ENCODE data around the gene TYW1.
A peak's percentile ranks its signal among the peaks of the same experiment; 100 is the strongest.
"Not testable (repeated sequence)": the region's sequence is repeated elsewhere in the genome, so short reads cannot be mapped to it uniquely, and the experiment has no call there.

Gene TYW1

GRCh38 chr7:67135617-67136486 is 139.2 kb downstream of the TYW1 start:
- DNase-seq = not testable (repeated sequence)

- not testable (repeated sequence) for DNase-seq
These were observed 140.9 kb downstream of the TYW1 start for GRCh38 chr7:67137489-67137888.

DNA sequence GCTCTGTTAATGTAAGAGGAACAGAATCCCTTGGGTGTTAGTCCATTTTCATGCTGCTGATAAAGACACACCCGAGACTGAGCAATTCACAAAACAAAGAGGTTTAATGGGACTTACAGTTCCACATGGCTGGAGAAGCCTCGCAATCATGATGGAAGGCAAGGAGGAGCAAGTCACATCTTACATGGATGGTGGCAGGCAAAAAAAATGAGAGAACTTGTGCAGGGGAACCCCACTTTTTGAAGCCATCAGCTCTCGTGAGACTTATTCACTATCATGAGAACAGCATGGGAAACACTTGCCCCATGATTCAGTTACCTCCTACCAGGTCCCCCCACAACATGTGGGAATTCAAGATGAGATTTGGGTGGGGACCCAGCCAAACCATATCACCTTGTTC is 143.2 kb downstream of the TYW1 start:
- not testable (repeated sequence) for DNase-seq

DNA sequence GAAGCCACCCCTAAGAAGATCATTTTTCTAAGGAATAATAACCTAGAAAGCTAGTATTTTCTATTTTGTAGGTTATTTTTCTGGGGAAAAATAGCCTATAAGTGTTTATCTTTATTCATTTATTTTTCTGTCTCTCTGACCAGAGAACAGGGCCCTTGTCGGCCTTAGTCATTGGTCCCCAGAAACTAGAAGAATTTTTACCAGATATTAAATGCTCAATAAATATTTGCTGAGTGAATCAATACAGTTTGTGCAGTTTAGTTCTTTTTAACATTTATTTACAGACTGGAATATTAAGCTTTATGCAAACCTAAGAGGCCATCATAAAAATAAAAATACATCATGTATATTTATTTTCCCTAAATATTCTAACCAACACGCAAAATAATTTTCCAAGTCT is 144.4 kb downstream of the TYW1 start:
- DNase-seq = not testable (repeated sequence)

DNA sequence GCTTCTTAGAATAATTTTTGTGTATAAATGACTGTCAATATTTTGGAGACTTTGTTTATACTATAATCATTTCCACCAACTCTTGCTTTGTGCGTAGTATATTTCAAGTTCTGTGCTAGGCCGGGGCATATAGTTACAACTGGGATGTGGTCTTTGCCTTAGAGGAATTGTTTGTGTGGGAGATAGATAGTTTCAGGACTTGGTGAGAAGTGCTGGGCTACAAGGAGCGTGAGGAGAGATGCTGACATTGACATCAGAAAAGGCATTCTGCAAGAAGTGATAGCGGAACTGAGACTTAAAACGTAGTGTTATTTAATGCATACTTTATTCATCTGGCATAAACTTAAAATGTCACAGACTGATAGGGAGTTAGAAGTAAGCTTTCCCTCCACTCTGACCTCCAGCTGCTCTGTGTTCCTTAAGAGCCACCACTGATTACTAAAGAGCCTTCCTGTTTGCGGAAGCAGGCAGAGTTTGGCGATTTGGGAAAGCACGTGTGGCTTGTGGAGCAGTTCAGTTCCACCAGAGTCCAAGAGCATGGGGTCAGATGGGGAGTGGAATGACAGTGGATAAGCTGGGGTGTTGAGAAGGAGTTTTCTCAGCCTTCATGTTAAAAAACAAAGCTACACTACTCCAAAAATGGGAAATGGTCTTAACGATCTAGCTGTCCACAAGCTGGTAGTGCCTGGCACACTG is 146.6 kb downstream of the TYW1 start:
- not testable (repeated sequence) for DNase-seq

DNA sequence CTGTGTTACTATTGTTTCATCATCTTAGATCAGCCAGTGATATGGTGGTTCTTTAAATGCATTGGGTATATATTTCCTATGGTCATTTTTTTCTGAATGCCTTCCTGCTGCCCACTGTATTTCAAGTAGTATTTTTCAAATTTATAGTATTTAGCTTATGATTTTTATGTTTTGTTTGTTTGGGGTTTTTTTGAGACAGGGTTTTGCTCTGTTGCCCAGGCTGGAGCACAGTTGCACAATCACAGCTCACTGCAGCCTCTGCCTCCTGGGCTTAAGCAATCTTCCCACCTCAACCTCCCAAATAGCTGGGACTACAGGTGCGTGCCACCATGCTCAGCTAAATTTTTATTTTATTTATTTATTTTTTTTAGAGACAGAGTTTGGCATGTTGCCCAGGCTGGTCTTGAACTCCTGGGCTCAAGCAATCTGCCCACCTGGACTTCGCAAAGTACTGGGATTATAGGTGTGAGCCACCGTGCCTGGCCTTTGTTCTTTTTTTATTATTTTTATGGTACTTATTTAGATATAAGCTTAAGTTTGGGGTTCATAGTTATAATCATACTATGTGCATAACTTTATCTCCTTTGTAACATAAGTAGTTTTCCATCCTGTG is 149.1 kb downstream of the TYW1 start:
- not testable (repeated sequence) for DNase-seq

DNA sequence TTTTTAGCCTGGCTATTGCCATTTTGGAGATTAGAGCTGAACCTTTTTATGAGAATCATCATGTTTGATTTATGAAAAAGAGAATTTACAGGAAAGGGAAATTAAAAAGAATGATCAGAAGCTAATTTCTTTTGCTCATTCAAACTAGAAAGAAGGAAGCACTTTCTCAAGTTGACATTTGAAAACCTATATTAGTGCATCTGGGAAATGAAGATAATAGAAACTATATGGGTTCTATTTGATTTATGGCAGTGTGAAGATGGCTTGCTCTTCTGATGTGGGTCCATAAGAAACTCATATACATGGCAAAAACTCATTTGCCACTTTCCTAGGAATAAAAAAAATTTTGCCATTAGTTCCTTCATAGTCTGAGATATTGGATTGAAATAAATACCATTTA is 152.5 kb downstream of the TYW1 start:
- DNase-seq = not testable (repeated sequence)

GRCh38 chr7:67154374-67154773 is 157.7 kb downstream of the TYW1 start:
- not testable (repeated sequence) for DNase-seq

DNA sequence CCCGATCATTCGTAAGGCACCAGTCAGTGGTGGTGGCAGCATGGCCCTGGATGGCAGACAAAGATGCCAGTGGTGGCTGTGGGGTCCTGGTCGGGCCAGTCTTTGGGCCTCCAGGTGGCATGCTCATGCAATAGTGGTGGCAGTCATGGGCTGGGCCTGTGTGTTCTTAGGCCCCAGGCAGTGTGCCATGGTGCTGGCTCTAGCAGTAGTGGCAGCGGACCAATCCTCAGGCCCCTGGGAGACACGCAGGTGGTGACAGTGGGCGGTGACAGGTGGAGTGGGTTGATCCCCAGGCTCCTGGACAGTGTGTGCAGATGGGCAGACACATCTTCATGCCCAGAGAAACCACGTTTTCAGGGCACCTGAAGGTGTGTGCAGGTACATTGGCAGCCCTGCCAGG is 159.4 kb downstream of the TYW1 start:
- not testable (repeated sequence) for DNase-seq

DNA sequence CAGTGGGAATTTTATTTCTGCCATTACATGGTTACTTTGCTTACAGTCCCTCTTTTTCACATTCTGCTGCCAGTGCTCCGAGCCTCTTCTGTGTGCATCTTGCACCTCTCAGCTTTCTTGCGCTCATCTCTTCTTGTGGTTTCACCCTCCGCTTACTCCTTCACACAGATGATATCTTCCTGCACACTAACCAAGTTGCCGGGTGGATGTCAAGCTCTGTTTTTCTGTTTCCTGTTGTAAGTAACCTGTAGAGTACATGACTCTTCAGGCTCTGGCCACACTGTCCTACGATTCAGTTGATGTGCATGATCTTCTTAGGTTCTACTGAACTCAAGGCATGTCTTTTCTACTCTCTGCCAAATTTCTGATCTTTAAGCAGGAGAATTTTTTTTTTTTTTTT is 166.7 kb downstream of the TYW1 start:
- peak; percentile 8 for DNase-seq

DNA sequence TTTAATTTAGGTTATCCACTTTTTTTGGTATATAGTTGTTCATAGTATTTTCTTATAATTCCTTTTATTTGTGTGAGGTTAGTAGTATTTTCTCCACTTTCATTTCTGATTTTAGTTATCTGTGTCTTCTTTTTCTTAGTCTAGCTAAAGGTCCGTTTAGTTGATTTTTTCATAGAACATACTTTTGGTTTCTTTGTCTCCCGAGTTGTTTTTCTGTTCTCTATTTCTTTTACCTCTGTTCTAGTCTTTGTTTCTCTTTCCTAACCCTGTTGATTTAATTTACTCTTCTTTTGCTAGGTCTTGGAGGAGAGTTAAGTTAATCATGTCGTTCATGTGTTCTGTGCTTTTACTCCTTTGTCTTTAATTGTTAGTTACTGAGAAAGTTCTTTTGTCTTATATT is 174.5 kb downstream of the TYW1 start:
- DNase-seq = not testable (repeated sequence)

GRCh38 chr7:67176730-67177129 is 180.1 kb downstream of the TYW1 start:
- DNase-seq = not testable (repeated sequence)

- not testable (repeated sequence) for DNase-seq
These were observed 182.5 kb downstream of the TYW1 start for GRCh38 chr7:67178915-67179688.

DNA sequence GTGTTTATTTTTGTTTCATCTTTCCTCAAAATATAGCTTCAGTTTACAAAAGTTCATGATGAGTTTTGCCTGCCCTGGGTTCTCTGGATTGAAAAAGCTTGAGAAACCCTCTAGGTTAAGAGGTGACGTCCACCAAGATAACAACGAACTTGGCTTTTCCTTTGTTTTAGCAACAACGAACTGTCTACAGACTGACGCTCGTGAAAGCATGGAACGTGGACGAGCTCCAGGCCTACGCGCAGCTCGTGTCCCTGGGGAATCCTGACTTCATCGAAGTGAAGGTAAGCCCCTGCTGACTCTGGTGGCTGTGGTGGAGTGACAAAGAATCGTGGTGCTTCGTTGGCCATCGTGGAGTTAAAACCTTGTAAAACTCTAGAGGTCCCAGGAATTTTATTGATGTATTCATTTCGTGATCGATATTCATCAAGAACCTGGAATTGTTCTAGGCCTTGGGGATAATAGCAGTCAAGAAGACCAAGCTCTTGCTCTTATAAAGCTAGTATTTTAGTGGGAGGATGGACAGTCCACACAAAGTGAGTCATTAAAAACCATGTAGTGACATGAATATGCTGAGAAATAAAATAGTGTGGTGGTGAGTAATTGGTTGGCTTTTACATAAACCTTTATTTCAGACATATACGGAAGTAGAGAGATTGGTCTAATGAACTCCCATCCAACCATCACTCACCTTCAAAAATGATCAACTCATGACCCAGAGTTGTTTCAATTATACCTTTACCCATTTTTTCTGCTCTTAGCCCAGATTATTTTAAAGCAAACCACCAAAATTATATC is 186.5 kb downstream of the TYW1 start:
- not testable (repeated sequence) for DNase-seq

- DNase-seq = not testable (repeated sequence)
These were observed 188.5 kb downstream of the TYW1 start for GRCh38 chr7:67184912-67185659.

- not testable (repeated sequence) for DNase-seq
These were observed 189.1 kb downstream of the TYW1 start for GRCh38 chr7:67185660-67186129.

DNA sequence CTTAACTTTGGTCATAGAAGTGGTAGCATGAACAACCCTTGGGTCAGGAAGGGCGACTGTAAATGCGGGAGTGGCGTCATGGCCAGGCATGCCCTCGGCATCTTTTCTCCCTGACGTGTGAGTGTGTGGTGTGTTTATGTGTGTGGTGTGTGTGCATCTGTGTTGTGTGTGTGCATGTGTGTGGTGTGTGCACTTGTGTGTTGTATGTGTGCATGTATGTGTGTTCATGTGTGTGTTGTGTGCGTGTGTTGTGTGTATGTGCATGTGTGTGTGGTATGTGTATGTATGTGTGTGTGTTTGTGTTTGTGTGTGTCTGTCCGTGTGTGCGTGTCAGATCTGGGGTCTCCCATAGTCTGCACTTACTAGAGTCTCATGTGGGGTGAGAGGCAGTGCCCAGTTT is 192.5 kb downstream of the TYW1 start:
- DNase-seq = not testable (repeated sequence)

GRCh38 chr7:67189801-67190465 is 193.3 kb downstream of the TYW1 start:
- not testable (repeated sequence) for DNase-seq

DNA sequence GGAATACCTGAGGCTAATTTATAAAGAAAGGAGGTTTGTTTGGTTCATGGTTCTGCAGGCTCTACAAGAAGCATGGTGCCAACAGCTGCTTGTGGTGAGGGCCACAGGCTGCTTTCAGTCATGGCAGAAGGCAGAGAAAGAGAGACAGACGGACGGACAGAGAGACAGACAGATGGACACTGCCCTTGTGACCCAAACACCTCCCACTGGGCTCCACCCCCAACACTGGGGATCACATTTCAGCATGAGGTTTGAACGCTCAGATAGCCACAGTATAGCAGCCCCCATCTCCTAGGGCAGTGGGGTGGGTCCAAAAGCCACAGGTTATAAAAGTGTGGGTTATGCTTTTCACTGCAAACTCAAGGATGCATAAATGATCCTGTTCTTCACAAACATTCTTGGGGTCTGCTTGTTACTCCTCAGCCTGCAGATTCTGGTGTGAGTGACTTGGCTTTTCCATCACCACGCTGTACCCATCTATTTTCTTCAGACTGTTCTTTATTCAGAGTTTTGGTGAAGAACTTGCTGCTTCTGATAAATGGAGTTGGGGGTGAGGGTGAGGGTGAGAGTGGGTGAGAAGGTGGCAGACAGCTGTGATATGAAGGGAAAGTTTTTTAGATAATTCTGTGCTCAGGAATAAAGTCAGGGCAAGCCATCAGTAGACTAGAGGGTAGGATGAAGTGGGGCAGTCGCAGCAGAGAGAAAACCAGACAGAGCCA is 194.5 kb downstream of the TYW1 start:
- not testable (repeated sequence) for DNase-seq

Measured in activated naive CD4-positive, alpha-beta T cell treated with Interleukin-2 at 50 U/mL for 16 hours (primary cell).